Kidney tubule cell (primary cell): ENCODE data around the gene HIGD2B.
"Not testable (repeated sequence)": the region's sequence is repeated elsewhere in the genome, so short reads cannot be mapped to it uniquely, and the experiment has no call there.

Experiments
- DNase-seq: peaks from one replicate; pipeline ENCODE4 v3.0.0-alpha.2; 2018; ENCODE audit warnings: low spot score

Gene HIGD2B, protein sequence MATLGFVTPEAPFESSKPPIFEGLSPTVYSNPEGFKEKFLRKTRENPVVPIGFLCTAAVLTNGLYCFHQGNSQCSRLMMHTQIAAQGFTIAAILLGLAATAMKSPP

DNA sequence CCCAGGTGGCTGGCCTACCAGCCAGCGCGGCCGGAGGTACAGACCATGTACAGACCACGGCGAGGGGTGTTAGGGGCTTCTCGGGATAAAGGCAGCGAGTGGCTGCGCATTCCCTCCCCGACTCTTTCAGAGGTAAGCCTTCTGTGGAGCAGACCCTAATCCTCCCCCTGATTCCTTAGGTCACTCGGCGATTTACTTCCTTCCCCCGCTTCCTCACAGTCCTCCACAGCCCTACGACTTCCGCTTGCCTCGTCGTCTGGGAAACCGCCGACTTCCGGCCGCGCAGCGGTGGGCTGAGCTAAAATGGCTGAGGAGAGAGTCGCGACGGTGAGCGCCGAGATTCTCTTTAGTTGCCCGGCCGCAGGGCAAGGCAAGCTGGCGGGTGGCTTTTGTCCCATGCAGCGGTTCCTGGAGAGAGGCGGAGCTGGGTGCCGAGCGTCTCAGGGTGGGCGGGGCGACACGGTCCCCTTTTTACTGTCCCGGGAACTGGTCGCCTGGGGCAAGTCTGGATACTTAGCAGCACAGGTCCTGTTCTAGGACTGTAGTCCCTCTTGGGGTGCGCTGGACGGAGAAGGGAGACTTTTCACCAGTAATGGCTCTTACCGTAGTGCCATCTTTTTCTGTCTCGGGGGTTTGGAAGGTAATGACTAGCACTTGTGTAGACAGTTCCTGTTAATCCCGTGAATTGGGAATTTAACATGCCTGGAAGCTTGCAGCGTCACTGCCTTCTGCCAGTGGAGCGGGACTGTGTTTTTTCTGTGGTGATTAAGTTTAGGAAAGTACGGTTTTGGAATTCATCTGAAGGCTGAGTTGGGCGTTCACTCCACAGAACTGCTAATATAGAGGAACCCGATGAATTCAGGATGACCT is at the start of gene HIGD2B, which contains the start of gene BBS4:
HIGD2B (minus strand) TSS at position 258 of the 870 bp plus-strand sequence. CDS start 9,808 bp downstream, outside the sequence.
BBS4 (plus strand) TSS at position 283 of the 870 bp plus-strand sequence; CDS start at position 304, 21 bp downstream.
- peak; percentile 95 for DNase-seq

DNA sequence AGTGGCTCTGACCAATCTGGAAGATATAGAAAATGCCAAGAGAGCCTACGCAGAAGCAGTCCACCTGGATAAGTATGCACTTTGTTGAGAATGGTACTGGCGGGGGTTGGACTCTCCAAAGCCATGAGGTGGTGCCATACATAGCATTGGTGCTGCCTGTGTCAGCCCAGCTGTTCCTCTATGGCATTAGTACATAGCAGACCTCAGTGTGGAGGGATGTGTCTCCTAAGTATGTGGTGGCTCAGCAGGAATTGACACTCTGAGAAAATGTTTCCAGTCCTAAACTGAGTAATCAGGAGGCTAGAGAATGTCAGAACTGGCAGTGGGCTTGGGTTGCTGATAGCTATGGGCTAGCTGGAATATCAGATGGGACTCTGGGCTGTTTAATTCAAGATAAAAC is 49.1 kb upstream of the HIGD2B start:
- DNase-seq: no peak

DNA sequence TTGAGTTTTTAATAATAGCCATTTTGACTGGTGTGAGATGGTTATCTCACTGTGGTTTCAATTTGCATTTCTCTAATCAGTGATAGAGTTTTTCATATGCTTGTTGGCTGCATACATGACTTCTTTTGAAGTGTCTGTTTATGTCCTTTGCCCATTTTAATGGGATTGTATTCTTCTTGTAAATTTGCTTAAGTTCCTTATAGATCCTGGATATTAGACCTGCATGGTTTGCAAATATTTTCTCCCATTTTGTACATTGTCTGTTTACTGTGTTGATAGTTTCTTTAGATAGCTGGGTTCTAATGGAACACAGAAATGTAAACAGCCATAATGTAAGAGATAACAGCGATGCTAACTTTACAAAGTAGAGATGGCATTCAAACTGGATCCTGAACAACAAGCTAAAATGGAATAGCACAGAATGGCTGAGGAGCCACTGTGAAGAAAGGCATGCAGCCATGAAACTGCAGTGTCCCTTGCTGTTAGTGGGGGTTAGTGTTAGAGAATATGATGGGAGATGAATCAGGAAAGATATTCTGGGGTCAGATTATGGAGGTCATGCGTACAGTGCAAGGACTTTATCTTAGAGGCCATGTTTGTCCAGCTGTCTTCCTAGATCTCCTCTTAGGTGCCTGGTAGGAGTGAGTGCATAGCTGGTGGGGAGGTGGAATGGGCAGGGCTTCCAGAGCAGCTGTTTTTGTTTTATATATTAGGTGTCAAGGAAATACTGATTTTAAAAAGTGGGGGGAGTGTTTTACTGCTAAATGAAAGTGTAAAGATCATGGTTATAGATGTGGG is 48.2 kb upstream of the HIGD2B start:
- DNase-seq: no peak

DNA sequence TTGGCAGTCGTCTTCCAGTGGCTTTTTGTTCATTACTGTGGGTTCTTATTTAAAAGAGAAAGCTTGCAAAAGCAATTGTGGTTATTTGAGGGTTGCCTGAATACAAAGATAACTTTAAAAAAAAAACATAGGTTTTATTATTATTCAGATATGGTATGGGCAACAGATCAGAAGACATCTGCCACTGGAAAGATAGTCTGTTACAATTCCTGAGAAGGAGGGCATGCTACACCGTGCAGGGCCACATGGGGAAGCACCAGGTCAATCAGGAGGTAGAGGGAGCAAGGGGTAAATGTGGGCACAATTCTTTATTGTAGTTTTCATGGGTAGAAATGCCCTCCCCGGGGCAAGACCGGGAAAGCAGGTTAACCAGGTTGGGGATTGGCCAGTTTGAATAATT is 46.5 kb upstream of the HIGD2B start:
- no peak for DNase-seq

DNA sequence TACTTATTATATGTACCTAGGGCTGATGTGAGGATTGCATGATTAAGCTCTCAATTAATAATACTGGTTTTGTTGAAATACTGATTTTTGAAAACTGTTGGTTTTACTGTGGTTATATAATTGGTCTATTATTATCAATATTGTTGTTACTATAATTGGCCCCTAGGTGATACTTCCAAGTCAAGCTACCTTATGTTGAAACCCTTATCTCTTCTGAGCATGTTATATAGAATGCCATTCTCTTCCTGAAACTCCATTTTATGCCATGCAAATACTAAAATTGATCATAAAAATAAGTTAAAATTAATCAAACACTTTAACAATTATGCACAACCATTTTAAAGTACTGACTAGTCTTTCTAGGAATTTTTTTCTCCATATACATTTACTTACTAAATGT is 46.1 kb upstream of the HIGD2B start:
- DNase-seq: no peak

DNA sequence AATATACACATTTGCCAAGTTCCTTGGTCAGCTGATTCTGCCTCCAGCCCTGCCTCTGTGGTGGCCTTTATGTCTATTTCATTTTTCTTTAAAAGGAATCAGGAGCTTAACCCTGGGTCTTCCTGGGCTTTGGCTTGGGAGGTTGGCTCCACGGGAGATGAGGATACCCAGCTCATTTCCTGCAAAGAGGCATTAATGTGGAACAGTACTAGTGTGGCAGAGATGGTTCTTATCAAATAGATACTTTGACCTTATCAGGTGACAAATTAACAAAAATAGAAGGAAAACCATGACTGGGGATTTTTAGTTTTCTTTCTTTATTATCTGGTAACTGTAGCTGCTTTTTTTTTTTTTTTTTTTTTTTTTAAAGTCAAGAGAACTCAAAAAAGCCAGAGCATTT is 42.8 kb upstream of the HIGD2B start:
- no peak for DNase-seq

DNA sequence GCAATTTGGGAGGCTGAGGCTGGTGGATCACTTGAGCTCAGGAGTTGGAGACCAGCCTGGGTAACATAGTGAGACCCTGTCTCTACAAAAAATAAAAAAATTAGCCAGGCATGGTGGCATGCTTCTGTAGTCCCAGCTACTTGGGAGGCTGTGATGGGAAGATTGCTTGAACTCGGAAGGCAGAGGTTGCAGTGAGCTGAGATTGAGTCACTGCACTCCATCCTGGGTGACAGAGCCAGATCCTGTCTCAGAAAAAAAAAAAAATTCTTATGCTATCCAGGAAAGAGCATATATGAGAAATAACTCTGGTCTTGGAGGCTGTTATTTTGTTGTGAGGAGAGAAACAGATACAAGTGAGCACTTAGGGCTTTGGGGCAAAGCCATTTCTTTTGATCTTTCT is 42.3 kb upstream of the HIGD2B start:
- peak; percentile 10 for DNase-seq

DNA sequence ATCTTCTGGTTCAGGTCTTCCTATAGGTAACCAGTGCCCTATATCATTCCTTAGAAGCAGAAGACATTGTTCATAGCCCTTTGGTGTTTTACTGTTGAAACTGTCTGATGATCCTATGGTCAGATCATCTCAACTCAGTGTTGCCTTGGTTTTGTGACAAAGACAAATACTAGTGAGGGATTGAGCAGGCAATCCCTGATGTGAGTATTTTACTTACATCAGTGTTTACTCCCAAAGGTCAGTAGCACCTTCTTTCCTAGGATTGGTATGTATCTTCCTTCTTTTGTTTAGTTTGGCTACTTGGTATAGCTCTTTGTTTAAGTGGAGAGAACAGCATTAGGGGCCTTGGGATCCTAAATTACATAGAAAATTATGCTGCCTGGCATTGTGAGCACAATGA is 41.2 kb upstream of the HIGD2B start:
- DNase-seq: no peak

DNA sequence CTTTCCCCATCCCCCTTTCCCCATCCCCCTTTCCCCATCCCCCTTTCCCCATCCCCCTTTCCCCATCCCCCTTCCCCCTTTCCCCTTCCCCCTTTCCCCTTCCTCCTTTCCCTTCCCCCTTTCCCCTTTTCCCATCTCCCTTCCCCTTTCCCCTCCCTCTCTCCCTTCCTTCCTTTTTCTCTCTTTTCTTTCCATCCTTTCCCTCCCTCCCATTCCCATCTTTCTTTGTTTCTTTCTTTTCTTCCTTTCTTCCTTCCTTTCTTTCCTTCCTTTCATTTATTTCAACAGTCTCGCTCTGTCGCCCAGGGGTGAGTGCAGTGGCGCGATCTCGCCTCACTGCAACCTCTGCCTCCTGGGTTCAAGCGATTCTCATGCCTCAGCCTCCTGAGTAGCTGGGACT is 39.9 kb upstream of the HIGD2B start:
- not testable (repeated sequence) for DNase-seq

DNA sequence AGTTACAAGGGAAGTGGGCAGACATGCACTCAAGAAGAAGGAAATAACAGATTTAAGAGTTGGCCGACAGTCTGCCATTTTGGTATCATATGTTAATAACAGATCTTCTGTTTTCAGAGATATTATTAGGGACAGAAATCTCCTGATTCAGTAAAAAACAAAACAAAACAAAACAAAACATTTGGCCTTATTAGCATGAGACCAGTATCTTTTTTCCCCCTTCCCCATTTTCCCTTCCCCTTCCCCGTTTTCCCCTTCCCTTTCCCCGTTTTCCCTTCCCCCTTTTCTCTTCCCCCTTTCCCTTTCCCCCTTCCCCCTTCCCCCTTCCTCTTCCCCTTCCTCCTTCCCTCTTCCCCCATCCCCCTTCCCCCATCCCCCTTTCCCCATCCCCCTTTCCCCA is 39.5 kb upstream of the HIGD2B start:
- no peak for DNase-seq

DNA sequence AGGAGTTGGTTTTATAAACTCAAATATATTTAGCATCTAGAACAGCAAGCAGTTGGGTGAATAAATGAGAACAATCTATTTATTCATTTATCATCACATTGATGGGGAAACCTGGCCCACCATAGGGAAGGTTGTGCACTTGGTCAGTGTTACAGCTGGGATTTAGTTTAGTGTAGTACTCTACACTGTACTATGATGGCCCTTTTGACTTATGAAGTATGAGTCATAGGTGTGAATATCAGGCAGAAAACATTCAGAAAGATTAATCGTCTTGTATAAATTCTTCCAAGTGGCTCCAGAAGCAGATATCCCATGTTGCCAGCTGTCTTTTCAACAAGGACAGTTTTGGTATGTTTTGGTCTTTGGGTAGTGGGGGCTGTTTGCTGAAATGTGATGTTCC is 38.0 kb upstream of the HIGD2B start:
- DNase-seq: no peak

DNA sequence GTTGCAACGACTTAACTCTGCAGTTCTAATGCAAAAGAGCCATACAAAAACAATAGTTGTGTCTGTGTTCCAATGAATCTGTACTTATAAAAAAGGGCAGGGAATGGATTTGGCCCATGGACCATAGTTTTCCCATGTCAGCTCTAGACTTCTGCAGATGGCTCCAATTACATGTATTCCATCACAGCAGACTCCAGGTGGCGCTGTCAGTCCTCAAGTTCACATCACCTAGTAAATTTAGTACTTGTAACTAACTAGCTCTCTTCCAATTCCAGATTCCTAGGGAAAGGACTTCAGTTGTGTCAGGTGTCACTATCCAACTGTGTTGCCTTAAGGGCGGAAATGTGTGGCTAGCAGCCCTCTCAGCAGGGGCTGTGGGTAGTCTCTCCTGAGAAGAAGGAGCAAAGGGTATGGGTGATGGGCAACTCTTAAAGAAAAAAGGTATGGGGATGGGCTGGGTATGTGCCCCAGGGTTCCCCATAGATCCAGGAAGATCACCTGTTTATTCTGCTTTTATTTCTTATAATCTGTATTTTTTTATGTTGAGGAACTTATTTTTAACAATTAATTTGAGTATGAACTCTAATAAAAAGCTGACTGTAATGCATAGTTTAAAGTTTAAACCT is 36.2 kb upstream of the HIGD2B start:
- peak; percentile 72 for DNase-seq

DNA sequence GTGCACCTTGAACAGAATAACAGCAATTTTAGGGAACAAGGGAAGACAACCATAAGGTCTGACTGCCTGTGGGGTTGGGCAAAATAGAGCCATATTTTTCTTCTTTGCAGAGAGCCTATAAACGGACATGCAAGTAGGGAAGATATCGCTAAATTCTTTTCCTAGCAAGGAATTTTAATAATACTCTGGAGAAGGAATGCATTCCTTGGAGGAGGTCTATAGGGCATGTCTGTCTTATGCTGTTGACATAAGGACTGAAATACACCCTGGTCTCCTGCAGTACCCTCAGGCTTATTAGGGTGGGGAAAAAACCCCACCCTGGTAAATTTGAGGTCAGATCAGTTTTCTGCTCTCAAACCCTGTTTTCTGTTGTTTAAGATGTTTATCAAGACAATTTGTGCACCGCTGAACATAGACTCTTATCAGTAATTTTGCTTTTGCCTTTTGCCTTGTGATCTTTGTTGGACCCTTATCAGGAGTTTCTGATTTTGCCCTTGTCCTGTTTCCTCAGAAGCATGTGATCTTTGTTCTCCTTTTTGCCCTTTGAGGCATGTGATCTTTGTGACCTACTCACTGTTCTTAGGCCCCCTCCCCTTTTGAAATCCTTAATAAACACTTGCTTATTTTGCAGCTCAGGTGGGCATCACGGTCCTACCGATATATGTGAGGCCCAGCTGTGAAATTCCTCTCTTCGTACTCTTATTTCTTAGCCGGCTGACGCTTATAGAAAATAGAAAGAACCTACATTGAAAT is 22.7 kb upstream of the HIGD2B start:
- DNase-seq: not testable (repeated sequence)

DNA sequence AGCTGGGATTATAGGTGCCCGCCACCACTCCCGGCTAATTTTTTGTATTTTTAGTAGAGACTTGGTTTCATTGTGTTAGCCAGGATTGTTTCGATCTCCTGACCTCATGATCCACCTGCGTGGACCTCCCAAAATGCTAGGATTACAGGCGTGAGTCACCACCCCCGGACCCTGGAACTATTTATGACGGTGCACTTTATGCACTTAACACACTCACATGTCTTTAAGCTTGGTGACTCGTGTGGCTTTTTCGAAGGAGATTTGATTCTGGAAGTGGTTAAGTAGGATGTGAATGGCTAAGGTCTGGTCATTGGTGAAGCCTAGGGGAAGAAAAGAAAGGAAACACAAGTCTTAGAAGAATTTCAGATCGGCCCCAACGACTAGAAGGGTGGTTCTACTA is 20.3 kb upstream of the HIGD2B start:
- DNase-seq: peak; percentile 3

DNA sequence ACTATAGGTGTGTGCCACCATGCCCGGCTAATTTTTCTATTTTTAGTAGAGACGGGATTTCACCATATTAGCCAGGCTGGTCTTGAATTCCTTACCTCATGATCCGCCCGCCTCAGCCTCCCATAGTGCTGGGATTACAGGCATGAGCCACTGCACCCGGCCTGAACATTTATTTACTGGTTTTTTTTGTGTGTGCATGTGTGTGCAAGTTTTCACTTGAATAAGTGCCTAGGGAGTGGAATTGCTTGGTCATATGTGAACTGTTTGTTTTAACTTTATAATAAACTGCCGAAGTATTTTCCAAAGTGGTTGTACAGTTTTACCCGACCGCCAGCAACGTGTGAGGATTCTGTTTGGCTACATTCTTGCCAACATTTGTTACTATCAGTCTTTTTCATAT is 14.1 kb upstream of the HIGD2B start:
- DNase-seq: no peak

DNA sequence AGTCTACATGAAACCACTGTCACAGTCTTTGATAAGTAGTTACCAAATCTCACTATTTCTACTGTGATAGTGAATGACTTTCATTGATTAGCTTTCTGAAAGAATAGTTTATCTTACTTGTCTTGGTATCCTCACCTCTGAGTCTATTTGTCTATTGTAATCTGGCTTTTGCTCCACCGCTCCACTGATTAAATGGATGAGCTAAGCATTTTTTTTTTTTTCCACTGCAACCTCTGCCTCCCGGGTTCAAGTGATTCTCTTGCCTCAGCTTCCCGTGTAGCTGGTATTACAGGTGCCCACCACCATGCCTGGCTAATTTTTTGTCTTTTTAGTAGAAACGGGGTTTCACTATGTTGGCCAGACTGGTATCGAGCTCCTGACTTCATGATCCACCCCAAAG is 13.0 kb upstream of the HIGD2B start:
- DNase-seq: no peak

DNA sequence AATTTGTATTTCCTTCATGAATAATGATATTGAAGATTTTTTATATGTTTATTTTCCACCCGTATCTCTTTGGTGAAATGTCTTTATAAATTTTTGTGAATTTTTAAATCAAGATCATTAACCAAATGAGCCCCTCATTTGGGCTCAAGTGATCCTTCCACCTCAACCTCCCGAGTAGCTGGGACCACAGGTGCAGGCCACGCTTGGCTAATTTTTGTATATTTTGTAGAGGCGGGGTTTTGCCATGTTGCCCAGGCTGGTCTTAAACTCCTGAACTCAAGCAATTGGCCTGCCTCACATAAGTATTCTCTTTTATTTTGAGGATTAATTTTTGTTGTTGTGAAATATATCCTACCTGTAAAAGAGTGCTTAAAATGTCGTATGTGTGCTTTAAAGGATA is 5.0 kb upstream of the HIGD2B start:
- no peak for DNase-seq

DNA sequence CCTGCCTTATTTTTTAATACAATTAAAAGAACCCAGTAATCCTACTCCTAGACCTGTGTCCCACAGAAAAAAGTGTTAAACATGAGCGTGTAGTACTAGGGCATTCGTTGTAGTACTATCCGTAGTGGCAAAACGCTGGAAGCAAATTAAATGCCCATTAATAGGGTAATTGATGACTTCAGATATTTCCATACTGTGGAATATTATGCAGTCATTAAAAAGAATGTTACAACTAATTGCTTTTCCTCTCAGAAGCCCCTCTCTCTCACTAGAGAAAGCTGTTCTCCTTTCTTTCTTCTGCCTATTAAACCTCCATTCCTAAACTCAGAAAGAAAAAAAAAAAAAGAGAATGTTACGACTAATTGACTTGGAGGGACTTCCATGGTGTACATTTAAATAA is 2.7 kb upstream of the HIGD2B start:
- no peak for DNase-seq

DNA sequence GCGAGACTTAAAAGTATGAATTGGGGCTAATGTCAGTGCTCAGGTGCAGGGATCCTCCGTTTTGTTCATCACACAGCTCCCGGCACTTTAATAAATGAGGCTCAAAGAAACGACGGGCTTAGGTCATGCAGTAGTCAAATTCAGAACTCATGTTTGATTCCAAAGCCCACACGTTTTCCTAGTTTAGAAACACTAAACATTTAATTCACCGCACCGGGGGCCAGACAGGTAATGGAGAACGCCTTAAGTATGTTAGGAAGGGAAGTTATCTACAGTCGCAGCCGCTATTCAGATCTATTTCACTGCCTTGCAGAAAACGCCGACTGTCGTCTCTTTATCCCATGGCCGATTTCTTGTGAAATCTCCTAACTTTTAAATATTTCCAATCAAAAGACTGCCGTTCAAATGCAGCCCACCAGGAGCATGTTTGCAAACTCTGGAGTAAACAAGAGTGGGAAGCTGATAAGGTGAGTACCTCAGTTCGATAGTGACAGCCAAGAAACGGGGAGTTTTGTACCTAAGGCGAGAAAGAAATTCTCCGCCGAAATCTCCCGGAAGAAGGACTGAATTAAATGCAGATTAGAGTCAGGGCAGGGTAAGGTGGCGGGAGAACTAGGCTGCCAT is 569 bp downstream of the HIGD2B start:
- no peak for DNase-seq

DNA sequence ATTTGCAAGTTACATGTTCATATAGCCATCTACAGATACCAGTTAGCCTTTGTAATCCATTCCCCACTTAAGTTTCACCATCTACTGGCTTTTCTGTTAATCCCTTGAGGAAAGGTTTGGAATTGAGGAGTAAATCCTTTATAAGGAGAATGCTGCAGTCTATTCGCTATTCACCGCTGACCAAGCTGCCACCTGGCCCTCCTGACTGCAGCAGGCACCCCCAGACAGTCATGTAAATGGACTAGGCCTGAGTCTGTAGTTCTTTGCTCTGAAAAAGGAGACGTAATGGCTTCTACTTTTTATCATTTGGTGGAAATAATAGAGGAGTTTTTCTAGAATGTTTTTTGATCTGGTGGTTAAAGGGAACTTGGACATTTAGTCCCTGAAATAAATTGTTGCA is 3.2 kb downstream of the HIGD2B start:
- no peak for DNase-seq

DNA sequence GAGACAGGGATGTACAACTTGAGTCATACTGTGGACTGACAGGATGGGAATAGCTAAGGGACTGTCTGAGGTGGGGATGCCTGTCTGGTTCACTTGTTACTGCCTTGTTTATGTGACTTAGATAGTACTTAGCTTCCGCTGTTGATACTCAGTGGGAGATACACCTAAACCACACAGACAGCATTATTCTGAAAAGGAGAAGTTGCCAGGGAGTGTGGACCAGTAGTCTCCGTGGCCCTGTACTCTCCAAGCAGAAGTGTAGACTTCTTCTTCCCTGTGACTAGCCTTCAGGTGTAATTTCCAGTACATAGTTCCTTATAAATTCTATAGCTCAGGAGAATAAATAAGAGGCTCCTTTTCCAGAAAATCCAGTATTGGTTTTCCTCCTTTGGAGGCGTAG is 5.1 kb downstream of the HIGD2B start:
- no peak for DNase-seq
